Transverse colon (tissue), 4 donors: ENCODE data around the gene HOXC9.

Experiments
- CTCF ChIP-seq, 5 experiments: fragments of 200-600 bp in 3 of 5; fragments of 450-650 bp in 2 of 5; sonication (generic) in 3 of 5; IDR thresholded peaks; 1 replicate in 2 of 5; 2 replicates in 3 of 5; pipeline ENCODE4 v1.5.1; 2016 to 2017; ENCODE audit warnings: antibody characterized with exemption in 5 of 5, inconsistent platforms in 3 of 5, mild to moderate bottlenecking in 2 of 5, moderate library complexity in 1 of 5
- POLR2A ChIP-seq: fragments of 450-650 bp; IDR thresholded peaks from one replicate; pipeline ENCODE4 v1.6.1; 2016; ENCODE audit warnings: antibody characterized with exemption, mild to moderate bottlenecking, moderate library complexity
- POLR2AphosphoS5 ChIP-seq, 3 donors: sonication (generic); formaldehyde crosslinking; IDR thresholded peaks; one replicate each; pipeline ENCODE4 v1.6.1; 2016; ENCODE audit warnings: antibody characterized with exemption in 3 of 3

GRCh38 chr12:54024581-54025305, 24.8 kb downstream of the HOXC9 start:
- TF ChIP-seq CTCF (IDR thresholded peaks at IDR 0.05) (no peak), POLR2AphosphoS5 (IDR thresholded peaks at IDR 0.05) (no peak), POLR2A (no peak)
